Stomach (tissue), 4 donors: ENCODE measurements around the gene C16orf89.

ENCODE experiments used
- EP300 ChIP-seq: sonication (generic); formaldehyde crosslinking; IDR thresholded peaks from one replicate; pipeline ENCODE4 v1.6.1; 2017; ENCODE audit warnings: antibody characterized with exemption
- POLR2A ChIP-seq, 4 donors: fragments of 450-650 bp; IDR thresholded peaks; one replicate each; pipeline ENCODE4 v1.6.1; 2016; ENCODE audit warnings: antibody characterized with exemption in 4 of 4, control low read depth in 2 of 4, mild to moderate bottlenecking in 1 of 4, moderate library complexity in 1 of 4
- POLR2AphosphoS5 ChIP-seq, 3 donors: sonication (generic); formaldehyde crosslinking; IDR thresholded peaks; one replicate each; pipeline ENCODE4 v1.6.1; 2016; ENCODE audit warnings: antibody characterized with exemption in 3 of 3
- TF ChIP-seq, protein P1 (sequence below), 7 experiments: fragments of 450-650 bp in 4 of 7; fragments of 200-600 bp in 3 of 7; sonication (generic) in 3 of 7; IDR thresholded peaks; one replicate each; pipeline ENCODE4 v1.5.1; 2016 to 2019; ENCODE audit warnings: antibody characterized with exemption in 7 of 7, control low read depth in 2 of 7, mild to moderate bottlenecking in 1 of 7

DNA sequence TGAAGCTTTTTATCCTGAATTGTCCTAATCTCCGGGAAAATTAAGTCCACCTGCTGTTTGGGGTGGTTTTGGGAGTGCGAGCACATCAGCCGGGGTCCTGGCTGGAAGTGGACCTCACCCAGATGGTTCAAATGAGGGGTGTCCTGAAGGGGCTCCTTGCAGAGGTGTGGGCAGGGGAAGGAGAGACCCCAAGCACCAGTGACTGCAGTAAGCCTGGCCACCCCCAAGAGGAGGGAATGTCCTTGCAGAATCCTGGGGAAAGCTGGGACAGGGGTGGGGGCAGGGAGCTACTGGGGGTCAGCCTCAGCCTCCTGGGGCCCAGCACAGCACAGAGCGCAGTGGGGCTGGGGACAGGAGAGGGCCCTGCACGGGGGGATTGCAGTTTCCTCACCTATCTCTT is 61.4 kb downstream of the C16orf89 start:
- TF ChIP-seq POLR2A (IDR thresholded peaks at IDR 0.05) (no peak), POLR2AphosphoS5 (IDR thresholded peaks at IDR 0.05) (no peak), EP300 (no peak)
- TF ChIP-seq, protein P1, sequence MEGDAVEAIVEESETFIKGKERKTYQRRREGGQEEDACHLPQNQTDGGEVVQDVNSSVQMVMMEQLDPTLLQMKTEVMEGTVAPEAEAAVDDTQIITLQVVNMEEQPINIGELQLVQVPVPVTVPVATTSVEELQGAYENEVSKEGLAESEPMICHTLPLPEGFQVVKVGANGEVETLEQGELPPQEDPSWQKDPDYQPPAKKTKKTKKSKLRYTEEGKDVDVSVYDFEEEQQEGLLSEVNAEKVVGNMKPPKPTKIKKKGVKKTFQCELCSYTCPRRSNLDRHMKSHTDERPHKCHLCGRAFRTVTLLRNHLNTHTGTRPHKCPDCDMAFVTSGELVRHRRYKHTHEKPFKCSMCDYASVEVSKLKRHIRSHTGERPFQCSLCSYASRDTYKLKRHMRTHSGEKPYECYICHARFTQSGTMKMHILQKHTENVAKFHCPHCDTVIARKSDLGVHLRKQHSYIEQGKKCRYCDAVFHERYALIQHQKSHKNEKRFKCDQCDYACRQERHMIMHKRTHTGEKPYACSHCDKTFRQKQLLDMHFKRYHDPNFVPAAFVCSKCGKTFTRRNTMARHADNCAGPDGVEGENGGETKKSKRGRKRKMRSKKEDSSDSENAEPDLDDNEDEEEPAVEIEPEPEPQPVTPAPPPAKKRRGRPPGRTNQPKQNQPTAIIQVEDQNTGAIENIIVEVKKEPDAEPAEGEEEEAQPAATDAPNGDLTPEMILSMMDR (IDR thresholded peaks at IDR 0.05): no peak
